ENCODE results near the gene DCTN5. TPM values are rescaled to one million over a fixed set of nuclear protein-coding genes. Genes with fewer than 3 reads are reported as not detected.

DCTN5 gene
- total RNA-seq, 1 donor from 2014 or later, result 88.9 TPM

- TF ChIP-seq CTCF (IDR thresholded peaks at IDR 0.05; ENCODE audit: unreplicated experiment), result no peak
- Mint-ChIP-seq H3K4me1 (ENCODE audit: low read depth) (no peaks in the 10 kb centered on the region), H3K36me3 (ENCODE audit: insufficient read depth) (peaks cover 9% of the 10 kb centered on the region), H3K27ac (no peak overlapping the region), H3K9me3 (ENCODE audit: low read depth) (no peaks in the 10 kb centered on the region), H3K4me3 (ENCODE audit: low read depth) (no peak overlapping the region), H3K27me3 (no peaks in the 10 kb centered on the region)
- no peak for DNase-seq (ENCODE audit: low spot score, unreplicated experiment)
Observed at GRCh38 chr16:23666571-23667354, 25.5 kb downstream of the DCTN5 start.

GRCh38 chr16:23667355-23667659 lies 26.0 kb downstream of the DCTN5 start:
- no peaks in the 10 kb centered on the region for H3K27me3 Mint-ChIP-seq
- no peaks in the 10 kb centered on the region for H3K4me1 Mint-ChIP-seq (ENCODE audit: low read depth)
- TF ChIP-seq CTCF (IDR thresholded peaks at IDR 0.05; ENCODE audit: unreplicated experiment), result no peak
- H3K9me3 Mint-ChIP-seq (ENCODE audit: low read depth), result no peaks in the 10 kb centered on the region
- H3K36me3 Mint-ChIP-seq (ENCODE audit: insufficient read depth), result peaks cover 13% of the 10 kb centered on the region
- no peak overlapping the region for H3K4me3 Mint-ChIP-seq (ENCODE audit: low read depth)
- H3K27ac Mint-ChIP-seq, result no peak overlapping the region
- DNase-seq (ENCODE audit: low spot score, unreplicated experiment), result no peak

GRCh38 chr16:23668225-23668624 lies 27.0 kb downstream of the DCTN5 start:
- no peak overlapping the region for H3K4me3 Mint-ChIP-seq (ENCODE audit: low read depth)
- H3K9me3 Mint-ChIP-seq (ENCODE audit: low read depth), result no peaks in the 10 kb centered on the region
- no peaks in the 10 kb centered on the region for H3K4me1 Mint-ChIP-seq (ENCODE audit: low read depth)
- peaks cover 13% of the 10 kb centered on the region for H3K36me3 Mint-ChIP-seq (ENCODE audit: insufficient read depth)
- DNase-seq (ENCODE audit: low spot score, unreplicated experiment), result no peak
- H3K27ac Mint-ChIP-seq, result no peak overlapping the region
- no peak for TF ChIP-seq CTCF (IDR thresholded peaks at IDR 0.05; ENCODE audit: unreplicated experiment)
- no peaks in the 10 kb centered on the region for H3K27me3 Mint-ChIP-seq

GRCh38 chr16:23668873-23669272 lies 27.6 kb downstream of the DCTN5 start:
- Mint-ChIP-seq H3K27ac (no peak overlapping the region), H3K36me3 (ENCODE audit: insufficient read depth) (peaks cover 13% of the 10 kb centered on the region), H3K9me3 (ENCODE audit: low read depth) (no peaks in the 10 kb centered on the region), H3K27me3 (no peaks in the 10 kb centered on the region), H3K4me1 (ENCODE audit: low read depth) (no peaks in the 10 kb centered on the region), H3K4me3 (ENCODE audit: low read depth) (no peak overlapping the region)
- DNase-seq (ENCODE audit: low spot score, unreplicated experiment), result no peak
- no peak for TF ChIP-seq CTCF (IDR thresholded peaks at IDR 0.05; ENCODE audit: unreplicated experiment)

GRCh38 chr16:23670137-23670776 lies 29.0 kb downstream of the DCTN5 start:
- no peaks in the 10 kb centered on the region for H3K9me3 Mint-ChIP-seq (ENCODE audit: low read depth)
- H3K27me3 Mint-ChIP-seq, result no peaks in the 10 kb centered on the region
- H3K4me3 Mint-ChIP-seq (ENCODE audit: low read depth), result no peak overlapping the region
- no peak for TF ChIP-seq CTCF (IDR thresholded peaks at IDR 0.05; ENCODE audit: unreplicated experiment)
- H3K4me1 Mint-ChIP-seq (ENCODE audit: low read depth), result peaks cover 2% of the 10 kb centered on the region
- peaks cover 10% of the 10 kb centered on the region for H3K36me3 Mint-ChIP-seq (ENCODE audit: insufficient read depth)
- peak overlapping the region; percentile 41 for H3K27ac Mint-ChIP-seq
- DNase-seq (ENCODE audit: low spot score, unreplicated experiment), result no peak
